ENCODE results near the gene PTTG1.

Gene PTTG1

GRCh38 chr5:160463227-160463626 is 41.6 kb downstream of the PTTG1 start:
- DNase-seq (no peak), ATAC-seq (ENCODE audit: insufficient read depth, low read depth) (no peak)
- no peaks in the 10 kb centered on the region for H3K79me2 ChIP-seq (ENCODE audit: insufficient read depth, low read length)
- peaks cover 3% of the 10 kb centered on the region for H3K9me3 ChIP-seq (ENCODE audit: insufficient read depth, low read length, severe bottlenecking)
- H3K9ac ChIP-seq (ENCODE audit: low read depth, low read length): no peak overlapping the region
- no peaks in the 10 kb centered on the region for H3K27me3 ChIP-seq (ENCODE audit: insufficient read depth, low read length, poor library complexity)
- TF ChIP-seq, protein P1, sequence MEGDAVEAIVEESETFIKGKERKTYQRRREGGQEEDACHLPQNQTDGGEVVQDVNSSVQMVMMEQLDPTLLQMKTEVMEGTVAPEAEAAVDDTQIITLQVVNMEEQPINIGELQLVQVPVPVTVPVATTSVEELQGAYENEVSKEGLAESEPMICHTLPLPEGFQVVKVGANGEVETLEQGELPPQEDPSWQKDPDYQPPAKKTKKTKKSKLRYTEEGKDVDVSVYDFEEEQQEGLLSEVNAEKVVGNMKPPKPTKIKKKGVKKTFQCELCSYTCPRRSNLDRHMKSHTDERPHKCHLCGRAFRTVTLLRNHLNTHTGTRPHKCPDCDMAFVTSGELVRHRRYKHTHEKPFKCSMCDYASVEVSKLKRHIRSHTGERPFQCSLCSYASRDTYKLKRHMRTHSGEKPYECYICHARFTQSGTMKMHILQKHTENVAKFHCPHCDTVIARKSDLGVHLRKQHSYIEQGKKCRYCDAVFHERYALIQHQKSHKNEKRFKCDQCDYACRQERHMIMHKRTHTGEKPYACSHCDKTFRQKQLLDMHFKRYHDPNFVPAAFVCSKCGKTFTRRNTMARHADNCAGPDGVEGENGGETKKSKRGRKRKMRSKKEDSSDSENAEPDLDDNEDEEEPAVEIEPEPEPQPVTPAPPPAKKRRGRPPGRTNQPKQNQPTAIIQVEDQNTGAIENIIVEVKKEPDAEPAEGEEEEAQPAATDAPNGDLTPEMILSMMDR (IDR thresholded peaks at IDR 0.05; ENCODE audit: borderline replicate concordance, extremely low read depth, low read length, poor library complexity, severe bottlenecking): no peak
- TF ChIP-seq EZH2 (IDR thresholded peaks at IDR 0.05; ENCODE audit: borderline replicate concordance, low read depth, low read length, severe bottlenecking): no peak
- H3K4me3 ChIP-seq (ENCODE audit: low read depth in 1 of 2, low read length in 2 of 2): no peak overlapping the region
- peaks cover 23% of the 10 kb centered on the region for H3K4me1 ChIP-seq (ENCODE audit: insufficient read depth, low read length)
- no peak overlapping the region for H3K27ac ChIP-seq (ENCODE audit: low read length)
- H2AFZ ChIP-seq (ENCODE audit: low read depth, low read length): no peak overlapping the region
- no peaks in the 10 kb centered on the region for H3K36me3 ChIP-seq (ENCODE audit: insufficient read depth, low read length)
- H3K4me2 ChIP-seq (ENCODE audit: insufficient read depth, low read length): no peak overlapping the region
- no peaks in the 10 kb centered on the region for H4K20me1 ChIP-seq (ENCODE audit: insufficient read depth, low read length)

GRCh38 chr5:160463740-160464465 is 42.2 kb downstream of the PTTG1 start:
- no peak for TF ChIP-seq EZH2 (IDR thresholded peaks at IDR 0.05; ENCODE audit: borderline replicate concordance, low read depth, low read length, severe bottlenecking)
- TF ChIP-seq, protein P1 (IDR thresholded peaks at IDR 0.05; ENCODE audit: borderline replicate concordance, extremely low read depth, low read length, poor library complexity, severe bottlenecking): no peak
- H4K20me1 ChIP-seq (ENCODE audit: insufficient read depth, low read length): no peaks in the 10 kb centered on the region
- ATAC-seq (ENCODE audit: insufficient read depth, low read depth): no peak
- peaks cover 3% of the 10 kb centered on the region for H3K9me3 ChIP-seq (ENCODE audit: insufficient read depth, low read length, severe bottlenecking)
- no peak for DNase-seq
- H3K4me2 ChIP-seq (ENCODE audit: insufficient read depth, low read length): no peak overlapping the region
- no peak overlapping the region for H3K4me3 ChIP-seq (ENCODE audit: low read depth in 1 of 2, low read length in 2 of 2)
- H3K27ac ChIP-seq (ENCODE audit: low read length): no peak overlapping the region
- no peak overlapping the region for H2AFZ ChIP-seq (ENCODE audit: low read depth, low read length)
- H3K4me1 ChIP-seq (ENCODE audit: insufficient read depth, low read length): peaks cover 30% of the 10 kb centered on the region
- no peak overlapping the region for H3K9ac ChIP-seq (ENCODE audit: low read depth, low read length)
- H3K79me2 ChIP-seq (ENCODE audit: insufficient read depth, low read length): 0 out of 2 replicates have a peak, but pooled peaks cover under 1% of the 10 kb centered on the region
- H3K27me3 ChIP-seq (ENCODE audit: insufficient read depth, low read length, poor library complexity): no peaks in the 10 kb centered on the region
- no peaks in the 10 kb centered on the region for H3K36me3 ChIP-seq (ENCODE audit: insufficient read depth, low read length)

DNA sequence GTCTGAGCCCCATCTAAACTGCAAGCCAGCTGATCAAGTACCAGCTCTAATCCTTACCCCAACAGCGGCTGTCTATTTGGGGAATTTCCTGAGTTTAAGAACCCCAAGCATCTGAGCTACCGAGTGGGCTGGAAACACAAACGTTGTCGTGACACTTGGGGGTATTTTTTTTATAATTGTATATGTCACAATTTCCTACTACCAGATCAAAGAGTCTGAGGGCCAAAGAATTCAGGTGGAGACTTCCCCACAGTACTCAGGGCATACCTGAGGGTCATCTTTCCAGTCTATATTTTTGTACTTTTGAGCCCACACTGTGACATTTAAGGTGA is 42.8 kb downstream of the PTTG1 start:
- no peaks in the 10 kb centered on the region for H3K27me3 ChIP-seq (ENCODE audit: insufficient read depth, low read length, poor library complexity)
- H3K4me2 ChIP-seq (ENCODE audit: insufficient read depth, low read length): no peak overlapping the region
- H3K27ac ChIP-seq (ENCODE audit: low read length): no peak overlapping the region
- no peak overlapping the region for H2AFZ ChIP-seq (ENCODE audit: low read depth, low read length)
- peaks cover 3% of the 10 kb centered on the region; the same call in 1 of the 2 replicates for H3K79me2 ChIP-seq (ENCODE audit: insufficient read depth, low read length)
- H3K4me1 ChIP-seq (ENCODE audit: insufficient read depth, low read length): peaks cover 35% of the 10 kb centered on the region
- H3K9ac ChIP-seq (ENCODE audit: low read depth, low read length): no peak overlapping the region
- peaks cover 3% of the 10 kb centered on the region for H3K9me3 ChIP-seq (ENCODE audit: insufficient read depth, low read length, severe bottlenecking)
- ATAC-seq (ENCODE audit: insufficient read depth, low read depth): no peak
- no peaks in the 10 kb centered on the region for H3K36me3 ChIP-seq (ENCODE audit: insufficient read depth, low read length)
- H3K4me3 ChIP-seq (ENCODE audit: low read depth in 1 of 2, low read length in 2 of 2): no peak overlapping the region
- no peaks in the 10 kb centered on the region for H4K20me1 ChIP-seq (ENCODE audit: insufficient read depth, low read length)
- DNase-seq: no peak
- TF ChIP-seq, protein P1 (IDR thresholded peaks at IDR 0.05; ENCODE audit: borderline replicate concordance, extremely low read depth, low read length, poor library complexity, severe bottlenecking): no peak
- TF ChIP-seq EZH2 (IDR thresholded peaks at IDR 0.05; ENCODE audit: borderline replicate concordance, low read depth, low read length, severe bottlenecking): no peak

All from DND-41 (cell line).